Measurements from ENCODE around the gene ATP8B4. TPM values are rescaled to one million over a fixed set of nuclear protein-coding genes. Genes with fewer than 3 reads are reported as not detected.

ATP8B4 gene
- total RNA-seq, 1 experiment from 2014 or later: 14.4 TPM

GRCh38 chr15:50131617-50132016, 12.6 kb upstream of the ATP8B4 start:
- Histone ChIP-seq H3K4me1 (peaks cover 13% of the 10 kb centered on the region), H3K9me3 (replicated peaks) (no peaks in the 10 kb centered on the region), H3K27ac (no peak overlapping the region), H3K27me3 (no peaks in the 10 kb centered on the region), H3K36me3 (no peaks in the 10 kb centered on the region), H3K4me3 (no peak overlapping the region)
- no peak for DNase-seq

GRCh38 chr15:50128266-50128665, 9.2 kb upstream of the ATP8B4 start:
- Histone ChIP-seq H3K4me3 (no peak overlapping the region), H3K4me1 (no peaks in the 10 kb centered on the region), H3K36me3 (no peaks in the 10 kb centered on the region), H3K27ac (no peak overlapping the region), H3K9me3 (replicated peaks) (no peaks in the 10 kb centered on the region), H3K27me3 (no peaks in the 10 kb centered on the region)
- DNase-seq: peak in 1 of 2 experiments; percentile 9

GRCh38 chr15:50127255-50127777, 8.3 kb upstream of the ATP8B4 start:
- no peaks in the 10 kb centered on the region for H3K36me3 ChIP-seq
- no peaks in the 10 kb centered on the region for H3K27me3 ChIP-seq
- H3K9me3 ChIP-seq (replicated peaks): no peaks in the 10 kb centered on the region
- DNase-seq: no peak
- H3K4me1 ChIP-seq: no peaks in the 10 kb centered on the region
- no peak overlapping the region for H3K4me3 ChIP-seq
- H3K27ac ChIP-seq: no peak overlapping the region

DNA sequence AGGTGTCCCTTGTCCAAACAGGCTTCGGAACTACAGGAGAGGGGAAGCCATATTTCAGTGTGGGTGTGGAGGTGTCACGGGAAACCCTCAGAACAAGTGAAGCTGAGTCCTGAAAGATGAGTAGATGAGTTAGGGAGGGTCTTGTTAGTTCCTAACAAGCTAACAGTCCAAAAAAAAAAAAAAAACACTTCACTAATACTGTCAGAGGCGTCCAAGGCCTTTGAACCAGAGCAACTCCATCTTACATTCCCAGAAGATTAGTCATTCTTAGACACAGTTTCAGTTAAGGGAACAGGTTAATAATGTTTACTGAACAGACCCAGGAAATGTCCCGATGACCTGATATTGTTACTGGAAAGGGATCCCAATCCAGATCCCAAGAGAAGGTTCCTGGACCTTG, 7.0 kb upstream of the ATP8B4 start:
- no peak overlapping the region for H3K4me3 ChIP-seq
- H3K27ac ChIP-seq: no peak overlapping the region
- no peak for DNase-seq
- no peaks in the 10 kb centered on the region for H3K36me3 ChIP-seq
- no peaks in the 10 kb centered on the region for H3K27me3 ChIP-seq
- no peaks in the 10 kb centered on the region for H3K4me1 ChIP-seq
- no peaks in the 10 kb centered on the region for H3K9me3 ChIP-seq (replicated peaks)

DNA sequence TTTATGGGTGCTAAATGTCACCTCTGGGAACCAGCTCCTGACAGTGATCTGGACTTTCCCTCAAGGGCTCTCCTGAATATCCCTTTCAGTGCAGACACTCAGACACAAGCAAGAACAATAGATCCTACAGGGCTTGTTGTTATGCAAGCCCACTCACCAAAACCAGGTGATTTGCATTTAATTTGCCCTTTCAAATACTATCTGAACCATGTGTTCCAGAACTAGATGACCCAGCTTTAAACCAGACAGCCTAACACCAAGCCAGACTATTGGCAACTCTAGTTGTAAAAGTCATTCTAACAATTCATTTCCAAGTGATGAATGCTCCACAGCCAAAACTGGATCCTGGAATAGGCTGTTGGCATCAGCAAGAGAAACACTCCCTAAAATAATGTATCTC, 5.6 kb upstream of the ATP8B4 start:
- no peak for DNase-seq
- no peak overlapping the region for H3K4me3 ChIP-seq
- H3K9me3 ChIP-seq (replicated peaks): no peaks in the 10 kb centered on the region
- H3K27ac ChIP-seq: no peak overlapping the region
- H3K4me1 ChIP-seq: no peaks in the 10 kb centered on the region
- H3K36me3 ChIP-seq: no peaks in the 10 kb centered on the region
- H3K27me3 ChIP-seq: no peaks in the 10 kb centered on the region

GRCh38 chr15:50123861-50124557, 5.0 kb upstream of the ATP8B4 start:
- no peak for DNase-seq
- H3K9me3 ChIP-seq (replicated peaks): no peaks in the 10 kb centered on the region
- no peaks in the 10 kb centered on the region for H3K36me3 ChIP-seq
- no peaks in the 10 kb centered on the region for H3K27me3 ChIP-seq
- no peak overlapping the region for H3K4me3 ChIP-seq
- no peaks in the 10 kb centered on the region for H3K4me1 ChIP-seq
- no peak overlapping the region for H3K27ac ChIP-seq

DNA sequence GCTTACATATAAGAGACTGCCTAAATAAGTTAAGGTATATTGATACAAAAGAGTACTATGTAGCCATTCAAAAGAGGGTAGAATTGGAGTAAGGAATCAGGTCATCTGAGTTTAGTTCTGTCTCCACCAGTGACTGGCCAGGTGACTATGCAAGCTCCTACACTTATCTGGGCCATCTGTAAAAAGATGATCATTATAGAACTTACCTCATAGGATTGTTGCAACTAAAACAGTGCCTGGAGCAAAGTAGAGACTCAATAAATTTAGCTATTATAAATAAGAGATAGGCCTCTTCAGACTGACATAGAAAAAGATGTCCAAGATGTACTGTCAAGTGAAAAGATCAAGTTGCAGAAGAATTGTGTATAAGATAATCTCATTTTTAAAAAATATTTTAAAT, 1.7 kb upstream of the ATP8B4 start:
- Histone ChIP-seq H3K4me1 (no peaks in the 10 kb centered on the region), H3K27me3 (no peaks in the 10 kb centered on the region), H3K27ac (no peak overlapping the region), H3K4me3 (no peak overlapping the region), H3K36me3 (no peaks in the 10 kb centered on the region), H3K9me3 (replicated peaks) (no peaks in the 10 kb centered on the region)
- no peak for DNase-seq

DNA sequence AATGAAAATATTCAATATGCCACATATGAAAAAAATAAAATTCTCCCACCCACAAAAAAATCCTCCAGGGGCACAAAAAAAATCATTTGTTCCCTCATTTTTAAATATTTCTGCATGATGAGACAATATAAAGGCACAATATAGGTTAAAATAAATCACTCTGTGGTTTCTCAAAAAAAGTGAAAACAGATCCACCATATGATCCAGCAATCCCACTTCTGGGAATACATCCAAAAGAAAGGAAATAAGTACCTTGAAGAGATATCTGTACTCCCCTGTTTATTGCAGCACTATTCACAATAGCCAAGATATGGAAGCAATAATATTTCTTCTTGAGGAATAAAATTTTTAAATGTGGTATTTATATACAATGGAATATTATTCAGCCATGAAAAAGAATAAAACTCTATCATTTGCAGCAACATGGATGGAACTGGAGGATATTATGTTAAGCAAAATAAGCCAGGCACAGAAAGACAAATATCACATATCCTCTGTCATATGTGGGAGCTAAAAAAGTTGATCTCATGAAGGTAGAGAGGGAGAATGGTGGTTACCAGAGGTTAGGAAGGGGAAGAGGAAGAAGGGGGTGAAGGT, 1.5 kb downstream of the ATP8B4 start:
- Histone ChIP-seq H3K4me1 (no peaks in the 10 kb centered on the region), H3K27me3 (no peaks in the 10 kb centered on the region), H3K9me3 (replicated peaks) (no peaks in the 10 kb centered on the region), H3K36me3 (no peaks in the 10 kb centered on the region), H3K27ac (no peak overlapping the region), H3K4me3 (no peak overlapping the region)
- no peak for DNase-seq

- Histone ChIP-seq H3K36me3 (no peaks in the 10 kb centered on the region), H3K4me3 (no peak overlapping the region), H3K9me3 (replicated peaks) (no peaks in the 10 kb centered on the region), H3K27ac (no peak overlapping the region), H3K4me1 (no peaks in the 10 kb centered on the region), H3K27me3 (no peaks in the 10 kb centered on the region)
- DNase-seq: peak in 1 of 2 experiments; percentile 6
Observed at GRCh38 chr15:50116477-50116876, 2.6 kb downstream of the ATP8B4 start.

GRCh38 chr15:50113992-50114780, 4.8 kb downstream of the ATP8B4 start:
- no peaks in the 10 kb centered on the region for H3K27me3 ChIP-seq
- H3K36me3 ChIP-seq: no peaks in the 10 kb centered on the region
- no peaks in the 10 kb centered on the region for H3K4me1 ChIP-seq
- no peak overlapping the region for H3K27ac ChIP-seq
- H3K9me3 ChIP-seq (replicated peaks): no peaks in the 10 kb centered on the region
- DNase-seq: no peak
- H3K4me3 ChIP-seq: no peak overlapping the region

DNA sequence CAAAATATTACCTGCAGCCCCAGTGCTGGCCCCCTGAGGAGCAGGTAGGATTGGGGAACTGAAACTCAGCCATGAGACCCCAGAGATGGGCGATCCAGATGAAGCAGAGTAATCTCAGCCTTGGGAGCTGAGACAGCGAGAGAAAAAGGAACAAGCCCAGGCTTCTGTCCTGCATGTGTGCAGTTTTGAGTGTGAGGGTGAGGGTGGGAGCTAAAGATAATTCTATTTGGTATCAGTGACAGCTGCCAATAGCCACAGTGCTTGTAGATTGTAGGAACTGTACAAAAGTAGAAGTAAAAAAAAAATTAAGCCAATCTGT, 5.9 kb downstream of the ATP8B4 start:
- Histone ChIP-seq H3K9me3 (replicated peaks) (no peaks in the 10 kb centered on the region), H3K4me3 (no peak overlapping the region), H3K27ac (no peak overlapping the region)

GRCh38 chr15:50112488-50113186, 6.4 kb downstream of the ATP8B4 start:
- no peaks in the 10 kb centered on the region for H3K4me1 ChIP-seq
- DNase-seq: no peak
- no peaks in the 10 kb centered on the region for H3K9me3 ChIP-seq (replicated peaks)
- H3K36me3 ChIP-seq: no peaks in the 10 kb centered on the region
- no peak overlapping the region for H3K4me3 ChIP-seq
- no peak overlapping the region for H3K27ac ChIP-seq
- H3K27me3 ChIP-seq: no peaks in the 10 kb centered on the region

More for the DNA sequence above, 5.9 kb downstream of the ATP8B4 start:
- Histone ChIP-seq H3K36me3 (no peaks in the 10 kb centered on the region), H3K4me1 (no peaks in the 10 kb centered on the region), H3K27me3 (no peaks in the 10 kb centered on the region)
- no peak for DNase-seq

DNA sequence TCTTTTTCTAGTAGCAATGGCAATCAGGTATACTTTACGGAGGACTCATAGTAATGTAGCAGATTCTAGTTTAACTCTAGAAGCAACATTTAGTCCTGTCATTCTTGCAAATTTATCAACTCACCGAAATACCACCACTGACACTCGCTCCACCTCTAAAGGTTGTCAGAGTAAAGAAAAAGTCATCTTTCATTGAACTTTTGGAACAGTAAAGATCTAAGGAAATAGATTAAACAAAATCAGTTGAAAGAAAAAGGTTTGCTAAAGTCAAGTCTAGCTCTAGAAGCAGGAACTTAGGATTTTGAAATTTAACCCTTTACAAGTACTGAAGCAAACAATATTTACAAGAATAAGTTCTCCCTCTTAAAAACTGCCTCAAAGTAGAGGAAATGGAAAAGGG, 8.7 kb downstream of the ATP8B4 start:
- no peaks in the 10 kb centered on the region for H3K9me3 ChIP-seq (replicated peaks)
- no peaks in the 10 kb centered on the region for H3K4me1 ChIP-seq
- H3K27ac ChIP-seq: no peak overlapping the region
- no peak for DNase-seq
- H3K4me3 ChIP-seq: no peak overlapping the region
- H3K27me3 ChIP-seq: no peaks in the 10 kb centered on the region
- H3K36me3 ChIP-seq: no peaks in the 10 kb centered on the region

- DNase-seq: no peak
- Histone ChIP-seq H3K4me3 (no peak overlapping the region), H3K27ac (no peak overlapping the region), H3K4me1 (no peaks in the 10 kb centered on the region), H3K36me3 (no peaks in the 10 kb centered on the region), H3K27me3 (no peaks in the 10 kb centered on the region), H3K9me3 (replicated peaks) (no peaks in the 10 kb centered on the region)
Observed at GRCh38 chr15:50109076-50109987, 9.7 kb downstream of the ATP8B4 start.
